Activated CD8-positive, alpha-beta memory T cell treated with anti-CD3 and anti-CD28 coated beads for 36 hours (primary cell): Measurements from ENCODE around the gene CDH4. TPM values are rescaled to one million over a fixed set of nuclear protein-coding genes. Genes with fewer than 3 reads are reported as not detected.

Experiments used
- CTCF ChIA-PET: fragments of 350-600 bp; sonication (Branson Sonifier 250); formaldehyde crosslinking; loops from one replicate; lab custom pipeline; 2021; ENCODE audit warnings: antibody characterized with exemption; lab: Charles Lee
- POLR2A ChIA-PET: fragments of 350-600 bp; sonication (Branson Sonifier 250); formaldehyde crosslinking; loops from one replicate; lab custom pipeline; 2021; ENCODE audit warnings: antibody characterized with exemption; lab: Charles Lee
- total RNA-seq, 2 experiments: library from RNA; stranded (reverse); gene quantifications; one replicate each; pipeline ENCODE4 v1.2.3, GENCODE V29; 2021

CDH4 gene
- total RNA-seq, 2 experiments from 2014 or later = not detected

DNA sequence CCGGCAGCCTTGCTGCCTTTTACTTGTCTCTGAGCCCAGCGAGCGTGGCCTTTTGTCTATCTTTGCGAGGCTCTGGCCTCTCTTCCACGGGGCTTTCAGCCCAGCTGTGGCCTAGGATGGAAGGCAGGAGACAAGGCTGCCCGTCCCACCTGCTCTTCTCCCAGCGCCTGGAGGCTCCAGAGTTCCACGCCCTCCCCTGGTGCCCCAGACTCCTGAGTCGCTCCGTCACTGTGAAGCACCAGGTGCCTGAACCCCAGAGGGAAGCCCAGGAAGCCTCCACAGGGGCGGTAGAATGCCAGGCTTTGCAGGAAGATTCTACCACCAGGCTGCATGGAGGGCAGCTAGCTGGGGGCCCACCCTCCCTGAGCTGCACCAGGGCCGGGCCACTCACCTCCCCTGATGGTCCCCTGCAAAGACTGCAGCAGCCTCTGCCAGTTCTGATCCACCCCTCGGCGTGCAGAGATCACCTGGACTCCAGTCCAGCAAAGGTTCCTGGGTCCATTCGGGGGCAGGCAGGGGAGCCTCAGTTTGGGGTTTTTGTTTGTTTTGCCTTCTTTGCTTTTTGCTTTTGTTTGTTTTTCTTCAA is 384.6 kb downstream of the CDH4 start:
- ChIA-PET CTCF (no interaction called here), POLR2A (no interaction called here)

GRCh38 chr20:61638802-61639585 is 386.9 kb downstream of the CDH4 start:
- ChIA-PET CTCF (no interaction called here), POLR2A (no interaction called here)

- POLR2A ChIA-PET = no interaction called here
- CTCF ChIA-PET = no interaction called here
These were observed 388.2 kb downstream of the CDH4 start for GRCh38 chr20:61640131-61640870.

- CTCF ChIA-PET = no interaction called here
- POLR2A ChIA-PET = no interaction called here
These were observed 388.8 kb downstream of the CDH4 start for GRCh38 chr20:61640871-61641245.

DNA sequence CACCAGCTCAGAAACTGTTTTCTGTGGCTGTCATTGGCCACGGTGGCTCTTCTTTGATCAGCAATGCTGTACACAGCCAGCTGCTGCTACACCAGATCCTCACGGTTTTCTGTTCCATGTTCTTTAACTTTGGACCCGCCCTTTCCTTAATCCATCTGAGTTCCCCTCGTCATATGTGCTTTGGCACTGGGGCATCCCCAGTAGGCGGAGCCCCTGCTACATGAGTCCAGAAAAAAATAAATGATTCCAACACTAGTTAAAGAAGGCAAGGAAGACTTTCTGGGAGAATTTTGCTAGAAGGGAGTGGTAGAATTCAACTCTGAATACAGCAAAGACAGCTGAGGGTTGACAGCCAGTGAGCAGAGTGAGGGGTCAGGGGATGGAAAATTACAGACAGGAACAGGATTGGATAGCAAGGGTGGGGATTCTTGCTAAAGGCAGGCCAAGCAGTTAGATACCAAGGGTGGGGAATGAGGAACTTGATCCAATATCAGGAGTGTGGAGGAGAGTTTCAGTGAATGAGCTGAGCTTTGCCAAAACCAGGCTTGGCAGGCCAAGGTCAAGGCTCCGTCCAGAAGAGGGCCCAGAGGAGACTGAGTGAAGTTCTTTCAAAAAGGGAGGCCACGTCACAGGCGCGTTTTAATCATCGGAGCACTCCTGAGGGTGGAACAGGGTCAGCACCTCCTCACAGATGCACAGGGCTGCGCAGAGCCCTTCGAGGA is 391.8 kb downstream of the CDH4 start:
- POLR2A ChIA-PET = no interaction called here
- CTCF ChIA-PET = no interaction called here

DNA sequence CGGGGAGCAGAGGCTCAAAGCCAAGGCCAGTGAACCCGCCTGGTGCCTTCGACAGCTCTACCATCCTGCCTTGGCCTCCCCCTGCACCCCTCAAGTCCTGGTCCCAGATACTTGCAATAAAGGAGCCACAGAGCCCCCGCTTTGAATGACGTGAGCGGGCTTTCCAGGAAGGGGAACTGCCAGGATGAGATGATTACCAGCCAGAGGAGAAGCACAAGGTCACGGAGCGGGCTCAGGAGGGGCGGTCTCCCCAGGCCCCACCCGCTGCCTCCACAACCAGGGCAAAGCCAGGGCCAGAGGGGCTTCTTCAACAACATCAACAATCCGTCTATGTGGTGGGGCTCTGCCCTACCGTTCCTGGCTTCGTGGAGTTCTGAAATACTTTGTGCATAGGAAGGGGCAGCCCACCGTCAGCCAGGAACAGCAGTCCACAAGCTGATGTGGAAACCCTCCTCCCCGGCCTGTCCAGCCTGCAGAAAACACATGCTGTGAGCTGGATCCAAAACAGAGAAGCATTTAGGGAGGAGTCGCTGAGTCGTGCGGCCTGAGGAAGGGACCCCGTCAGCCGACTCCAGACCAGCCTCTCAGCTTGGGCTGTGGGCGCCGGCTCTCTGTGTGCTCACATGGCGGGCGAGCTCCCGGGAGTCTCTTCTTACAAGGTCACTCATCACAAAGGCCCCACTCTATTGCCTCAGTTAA is 392.5 kb downstream of the CDH4 start:
- POLR2A ChIA-PET = no interaction called here
- CTCF ChIA-PET = no interaction called here

DNA sequence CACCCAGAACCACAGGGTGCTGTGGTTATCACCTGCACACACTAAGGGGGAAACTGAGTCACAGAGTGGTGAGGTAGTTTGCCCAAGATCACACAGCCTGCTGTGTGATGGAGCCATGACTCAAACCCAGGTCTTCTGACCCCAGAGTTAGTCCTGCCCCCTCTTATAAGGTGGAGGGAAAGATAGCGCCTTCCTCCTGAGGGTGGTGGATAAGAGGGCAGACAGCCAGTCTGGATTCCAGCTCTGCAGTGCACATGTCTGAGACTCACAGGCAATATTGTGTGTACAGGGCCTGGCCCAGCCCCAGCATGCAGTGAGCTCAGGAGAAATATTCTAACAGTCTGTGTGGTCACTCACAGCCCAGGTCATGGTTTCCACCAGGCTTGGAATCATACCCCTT is 393.7 kb downstream of the CDH4 start:
- POLR2A ChIA-PET = no interaction called here
- CTCF ChIA-PET = no interaction called here

DNA sequence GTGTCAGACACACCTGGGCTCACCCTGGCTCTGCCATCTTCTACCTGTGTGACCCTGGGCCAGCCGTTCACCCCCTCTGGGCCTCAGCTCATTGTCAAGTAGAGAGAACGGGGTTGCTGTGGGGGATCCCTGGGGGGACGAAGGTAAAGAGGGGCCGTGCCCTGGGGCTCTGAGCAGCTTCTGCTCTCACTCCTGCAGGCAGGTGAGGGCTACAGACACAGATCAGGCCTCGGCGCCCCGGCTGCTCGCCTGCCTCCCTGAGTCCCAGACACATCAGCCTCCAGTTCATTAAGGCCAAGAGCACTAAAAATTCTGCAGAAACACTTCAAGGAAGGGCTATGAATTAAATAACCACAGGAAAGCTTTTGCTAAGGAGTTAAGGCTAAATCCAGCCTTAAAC is 394.4 kb downstream of the CDH4 start:
- CTCF ChIA-PET = no interaction called here
- POLR2A ChIA-PET = no interaction called here

DNA sequence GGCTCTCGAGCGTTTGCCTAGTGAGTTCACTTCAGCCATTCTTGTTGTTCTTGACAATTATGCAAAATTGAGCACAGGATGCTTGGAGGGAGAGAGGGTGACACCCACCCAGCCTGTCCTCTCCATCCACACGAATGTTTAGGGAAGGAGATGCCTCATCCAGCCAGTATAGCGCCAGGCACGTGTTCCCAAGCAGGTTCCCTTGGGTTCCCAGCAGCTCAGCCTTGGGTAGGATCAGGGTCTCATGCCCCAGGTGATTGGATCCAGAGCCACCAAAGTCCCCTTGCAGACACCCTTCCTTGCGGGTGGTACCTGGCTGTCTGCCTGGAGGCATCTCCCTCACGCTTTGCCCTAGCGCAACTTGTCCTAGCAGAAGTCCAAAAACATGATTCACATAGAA is 394.9 kb downstream of the CDH4 start:
- POLR2A ChIA-PET = no interaction called here
- CTCF ChIA-PET = no interaction called here

DNA sequence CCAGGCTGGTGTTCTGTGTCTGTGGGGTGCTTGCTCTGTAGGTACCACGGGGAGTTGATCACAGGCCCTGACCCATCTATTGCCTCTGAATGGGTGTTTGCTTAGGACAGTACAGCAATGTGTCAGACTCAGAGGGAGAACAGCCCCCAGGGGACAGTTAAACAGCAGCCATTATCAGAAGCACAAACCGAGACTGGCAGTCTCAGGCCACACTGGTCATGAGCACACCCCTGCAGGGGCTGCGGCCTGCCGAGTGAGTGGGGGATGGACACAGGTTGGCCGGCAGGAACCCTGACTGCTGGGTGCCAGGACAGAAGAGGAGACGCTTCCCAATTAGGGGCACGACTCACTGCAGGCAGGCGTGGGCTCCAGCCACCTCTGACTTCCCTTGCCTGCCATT is 395.6 kb downstream of the CDH4 start:
- ChIA-PET CTCF (no interaction called here), POLR2A (no interaction called here)

GRCh38 chr20:61649105-61649859 is 397.2 kb downstream of the CDH4 start:
- ChIA-PET CTCF (no interaction called here), POLR2A (no interaction called here)

GRCh38 chr20:61649860-61650162 is 397.8 kb downstream of the CDH4 start:
- ChIA-PET POLR2A (no interaction called here), CTCF (no interaction called here)

GRCh38 chr20:61650912-61651733 is 399.1 kb downstream of the CDH4 start:
- CTCF ChIA-PET = no interaction called here

GRCh38 chr20:61652146-61652545 is 400.1 kb downstream of the CDH4 start:
- POLR2A ChIA-PET = no interaction called here
- CTCF ChIA-PET = no interaction called here

More at GRCh38 chr20:61650912-61651733, 399.1 kb downstream of the CDH4 start:
- POLR2A ChIA-PET = no interaction called here

DNA sequence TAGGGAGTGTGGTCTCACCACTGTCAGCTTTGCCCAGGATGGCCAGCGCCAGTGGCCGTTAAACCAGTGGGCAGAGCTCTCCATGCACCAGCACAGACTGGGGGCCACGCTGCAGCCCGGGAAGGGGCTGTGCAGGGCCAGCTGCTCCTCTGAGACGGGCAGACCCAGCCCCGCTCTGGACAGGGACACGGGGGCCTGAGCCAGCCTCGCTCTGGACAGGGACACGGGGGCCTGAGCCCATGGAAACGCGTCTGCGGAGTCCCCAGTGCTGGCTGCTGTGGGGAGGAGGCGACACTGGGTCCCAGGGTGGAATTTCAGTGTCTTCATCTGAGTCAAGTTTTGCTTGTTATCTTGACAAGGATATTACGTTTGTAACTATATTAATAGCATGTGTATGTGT is 402.7 kb downstream of the CDH4 start:
- ChIA-PET POLR2A (no interaction called here), CTCF (no interaction called here)

- POLR2A ChIA-PET = no interaction called here
These were observed 403.5 kb downstream of the CDH4 start for GRCh38 chr20:61655591-61655990.

GRCh38 chr20:61656198-61656597 is 404.1 kb downstream of the CDH4 start:
- ChIA-PET POLR2A (no interaction called here), CTCF (no interaction called here)

More at GRCh38 chr20:61655591-61655990, 403.5 kb downstream of the CDH4 start:
- CTCF ChIA-PET = no interaction called here

DNA sequence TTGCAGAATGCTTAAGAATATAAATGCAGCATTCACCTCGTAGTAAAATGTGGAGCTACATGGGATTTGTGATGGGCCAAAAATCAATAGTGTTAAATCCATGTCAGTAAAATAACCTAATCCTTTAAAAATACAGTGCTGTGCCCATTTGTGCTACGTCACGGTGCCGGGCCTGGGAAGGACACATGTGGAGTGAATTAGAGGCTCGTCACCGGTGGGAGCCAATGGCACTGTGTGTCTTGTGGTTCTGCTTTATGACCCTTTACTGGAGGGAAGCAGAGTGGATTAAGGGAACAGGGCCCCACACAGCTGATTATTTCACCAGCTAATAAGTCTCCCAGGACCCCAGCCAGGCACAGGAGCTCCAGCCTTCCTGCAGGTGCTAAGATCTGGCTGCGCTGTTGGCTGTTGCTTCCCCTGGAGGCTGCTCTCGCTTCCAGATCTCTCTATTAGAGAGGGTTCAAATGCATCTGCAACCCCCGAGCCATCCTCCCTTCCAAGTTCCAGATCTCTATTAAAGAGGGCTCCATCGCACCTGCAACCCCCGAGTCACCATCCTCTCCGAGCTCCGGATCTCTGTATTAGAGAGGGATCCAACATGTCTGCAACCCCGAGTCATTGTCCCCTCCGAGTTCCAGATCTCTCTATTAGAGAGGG is 405.8 kb downstream of the CDH4 start:
- ChIA-PET POLR2A (no interaction called here), CTCF (no interaction called here)
